NCI-H82 treated with DMSO at 0.1 percent for 48 hours (cell line): ENCODE measurements around the gene CD180.

Experiments
- DNase-seq: peaks from one replicate; lab custom pipeline; 2025; ENCODE audit not compliant: unreplicated experiment; lab: John Stamatoyannopoulos, UW

Gene CD180

DNA sequence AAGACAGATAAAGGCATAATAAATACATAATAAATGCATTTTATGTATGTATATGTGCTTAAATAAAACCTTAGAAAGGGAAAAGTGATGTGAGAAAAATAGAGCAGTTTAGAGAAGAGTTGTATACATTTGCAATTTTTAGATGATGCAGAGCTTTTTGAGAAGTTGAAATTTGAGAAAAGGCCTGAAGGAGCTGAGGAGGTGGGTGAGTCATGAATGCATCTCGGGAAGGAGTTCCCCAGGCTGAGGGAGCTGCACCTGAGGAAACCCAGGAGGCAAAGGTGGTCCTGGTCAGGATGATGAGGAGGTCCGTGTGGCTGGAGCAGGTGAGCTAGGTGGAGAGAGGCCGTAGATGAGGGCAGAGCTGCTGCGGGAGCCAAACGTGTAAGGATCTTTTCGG, 17.4 kb upstream of the CD180 start:
- DNase-seq = no peak

GRCh38 chr5:67211926-67212325, 15.3 kb upstream of the CD180 start:
- no peak for DNase-seq

GRCh38 chr5:67209141-67209771, 12.7 kb upstream of the CD180 start:
- peak; percentile 25 for DNase-seq

DNA sequence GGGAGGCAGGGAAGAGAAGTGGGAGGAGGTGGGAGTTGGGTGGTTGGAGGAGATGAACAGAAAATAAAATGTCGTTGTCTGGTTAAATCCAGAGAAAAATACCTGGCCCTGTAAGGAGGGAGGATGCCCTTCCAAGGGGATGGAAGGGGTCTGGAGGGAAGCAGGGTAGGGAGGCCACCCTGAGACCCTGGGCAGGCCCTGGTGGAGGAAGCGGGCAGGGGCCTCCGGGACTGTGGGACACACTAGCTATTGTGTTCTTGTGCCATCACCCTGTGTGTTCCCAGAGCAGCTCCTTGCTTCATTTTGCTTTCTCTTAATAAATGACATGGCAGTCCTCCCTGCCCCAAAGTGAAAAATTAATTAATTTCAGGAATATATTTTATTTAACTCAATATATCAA, 11.8 kb upstream of the CD180 start:
- DNase-seq = no peak

- DNase-seq = no peak
Measured at GRCh38 chr5:67206929-67207328, 10.3 kb upstream of the CD180 start.

- no peak for DNase-seq
Measured at GRCh38 chr5:67206461-67206860, 9.9 kb upstream of the CD180 start.

GRCh38 chr5:67205981-67206380, 9.4 kb upstream of the CD180 start:
- no peak for DNase-seq

- no peak for DNase-seq
Measured at GRCh38 chr5:67204821-67205220, 8.2 kb upstream of the CD180 start.

DNA sequence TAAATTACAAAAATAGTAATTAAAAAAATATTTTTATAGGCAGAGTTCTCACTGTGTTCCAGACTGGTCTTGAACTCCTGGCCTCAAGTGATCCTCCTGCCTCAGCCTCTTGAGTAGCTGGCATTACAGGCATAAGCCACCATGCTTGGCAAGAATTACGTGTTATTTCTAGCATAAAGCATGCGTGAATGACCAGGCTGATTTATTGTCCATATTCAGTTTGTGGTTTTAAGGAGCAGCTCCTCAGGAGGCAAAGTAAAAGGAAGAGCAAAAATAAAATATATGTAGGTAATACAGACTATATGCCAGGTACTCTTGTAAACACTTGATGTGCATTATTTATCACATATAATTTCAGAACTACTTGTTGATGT, 7.1 kb upstream of the CD180 start:
- no peak for DNase-seq

DNA sequence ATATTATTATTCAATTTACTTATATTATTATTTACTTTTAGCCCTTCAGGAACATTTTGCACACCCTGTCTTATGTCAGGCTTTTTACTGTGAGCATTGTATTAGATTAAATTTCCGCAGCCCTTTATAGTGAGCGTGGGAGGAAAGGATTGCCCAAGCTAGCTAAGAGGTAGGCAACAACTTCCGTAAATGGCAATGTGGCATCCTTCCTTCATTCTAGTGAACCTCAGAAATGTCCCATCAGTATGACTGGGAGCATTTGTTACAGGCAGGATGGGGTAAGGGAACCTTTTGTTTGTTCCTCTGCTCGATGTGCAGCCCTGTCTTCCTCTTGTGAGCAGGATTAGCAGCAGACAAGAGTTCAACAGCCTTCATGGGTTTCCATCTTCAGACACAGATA, 6.2 kb upstream of the CD180 start:
- DNase-seq = no peak

DNA sequence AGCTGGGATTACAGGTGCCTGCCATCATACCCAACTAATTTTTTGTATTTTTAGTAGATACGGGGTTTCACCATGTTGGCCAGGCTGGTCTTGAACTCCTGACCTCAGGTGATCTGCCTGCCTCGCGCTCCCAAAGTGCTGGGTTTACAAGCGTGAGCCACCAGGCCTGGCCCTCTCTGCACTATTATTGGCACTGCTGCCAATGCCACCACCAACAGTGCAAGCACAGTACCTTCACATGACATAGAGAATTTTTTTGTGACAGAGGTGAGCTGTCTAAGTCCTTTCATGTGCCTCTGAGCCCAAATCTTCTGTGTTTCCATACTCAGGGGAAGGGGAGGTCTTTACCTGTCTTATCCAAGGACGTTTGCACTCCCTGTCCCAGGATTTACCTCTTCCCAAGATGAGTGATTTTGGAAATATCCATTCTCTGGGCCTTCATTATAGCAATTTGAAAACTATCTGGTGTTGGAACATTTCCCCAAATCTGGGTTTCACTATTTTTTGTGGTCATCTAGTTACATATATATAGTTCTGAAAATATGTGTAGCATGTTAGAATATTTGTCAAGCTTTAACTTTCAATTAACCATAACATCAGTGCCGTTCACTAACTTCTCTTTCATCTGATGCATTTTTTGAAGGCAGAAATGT, 5.4 kb upstream of the CD180 start:
- no peak for DNase-seq

DNA sequence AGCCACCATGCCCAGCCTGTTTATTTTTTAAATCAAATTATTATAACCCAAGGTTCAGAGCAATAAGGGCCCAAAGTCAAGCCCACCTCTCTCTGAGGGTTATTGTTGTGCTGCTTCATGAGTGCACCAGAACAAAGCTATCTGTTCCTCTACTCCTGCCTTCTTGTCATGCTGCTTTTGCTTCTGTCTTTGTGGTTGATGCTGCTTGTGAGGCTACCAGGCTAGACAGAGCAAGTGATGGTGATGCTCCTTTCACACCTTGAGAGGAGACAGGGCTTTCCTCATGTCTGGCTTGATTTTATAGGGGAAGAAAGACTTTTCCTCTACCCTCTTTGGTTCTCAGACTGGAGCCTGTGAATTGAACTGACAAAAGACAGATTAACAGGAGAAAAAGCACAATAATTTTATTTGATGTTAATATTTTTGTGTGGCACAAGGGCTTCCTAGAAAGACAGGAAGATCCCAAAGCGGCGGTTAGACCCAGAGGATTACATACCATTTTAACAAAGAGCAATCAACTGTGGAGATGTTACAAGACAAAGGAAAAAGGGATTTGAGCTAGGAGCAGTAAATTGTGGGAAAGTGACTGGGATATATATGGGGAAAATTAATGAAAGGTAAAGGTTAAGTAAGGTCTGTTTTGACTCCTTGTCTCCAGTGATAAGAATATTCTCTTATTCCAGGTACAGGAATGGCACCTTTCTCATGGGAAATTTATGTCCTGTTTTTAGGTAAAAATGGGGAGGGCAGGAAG, 4.4 kb upstream of the CD180 start:
- DNase-seq = no peak

DNA sequence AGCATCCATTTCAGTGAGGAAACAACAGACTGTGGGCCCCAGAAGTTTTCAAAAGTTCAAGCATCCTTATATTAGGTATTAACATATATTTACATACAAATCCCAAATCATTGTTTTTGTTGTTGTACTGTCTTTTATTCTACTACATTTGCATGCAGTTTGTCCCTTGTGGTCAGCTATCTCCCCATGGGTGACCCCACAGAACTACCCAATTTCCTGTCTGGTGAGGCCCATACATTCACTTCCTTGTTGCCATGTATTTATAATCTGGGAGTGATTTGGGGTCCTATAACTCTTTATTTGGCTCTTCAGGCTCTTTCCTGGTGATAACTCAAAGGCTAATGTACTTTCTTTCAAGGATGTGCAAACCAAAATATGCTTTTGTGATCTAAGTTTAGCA, 3.3 kb upstream of the CD180 start:
- no peak for DNase-seq

DNA sequence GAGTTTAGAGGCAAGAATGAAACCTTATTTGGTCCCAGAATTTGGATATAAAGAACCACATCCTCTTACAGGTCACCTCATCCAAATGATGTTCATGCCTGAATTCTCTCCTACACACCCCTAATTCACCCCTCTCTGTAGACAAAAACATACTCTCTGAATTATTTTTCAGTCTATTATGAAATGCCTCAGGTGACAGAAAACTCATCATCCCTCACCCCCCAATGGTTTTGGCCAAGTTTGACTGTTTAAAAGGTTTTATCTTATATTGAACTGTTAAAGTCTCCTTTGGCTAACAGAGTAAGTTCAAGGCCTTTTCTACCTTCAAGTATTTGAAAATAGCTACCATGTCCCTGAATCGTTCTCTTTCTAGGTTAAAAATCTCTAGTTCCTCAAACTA, 2.3 kb upstream of the CD180 start:
- DNase-seq = no peak

DNA sequence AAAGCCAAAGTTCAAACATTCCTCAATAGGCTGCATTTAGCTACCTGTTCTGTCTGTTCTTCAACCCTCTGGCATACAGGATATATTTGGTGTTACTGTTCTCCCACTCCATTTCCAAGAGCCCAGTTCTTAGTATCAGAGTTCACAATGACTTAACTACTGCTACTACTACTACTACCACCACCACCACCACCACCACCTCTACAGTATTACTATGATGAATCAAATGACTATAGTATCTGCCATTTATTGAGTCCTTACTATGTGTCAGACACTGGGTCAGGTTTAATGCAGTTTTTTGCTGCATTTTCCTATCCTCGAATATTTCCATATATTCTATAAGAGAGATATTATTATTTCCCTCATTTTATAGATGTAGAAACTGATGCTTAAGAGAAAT, 937 bp upstream of the CD180 start:
- DNase-seq = no peak

GRCh38 chr5:67195406-67196275, 958 bp downstream of the CD180 start:
- no peak for DNase-seq

DNA sequence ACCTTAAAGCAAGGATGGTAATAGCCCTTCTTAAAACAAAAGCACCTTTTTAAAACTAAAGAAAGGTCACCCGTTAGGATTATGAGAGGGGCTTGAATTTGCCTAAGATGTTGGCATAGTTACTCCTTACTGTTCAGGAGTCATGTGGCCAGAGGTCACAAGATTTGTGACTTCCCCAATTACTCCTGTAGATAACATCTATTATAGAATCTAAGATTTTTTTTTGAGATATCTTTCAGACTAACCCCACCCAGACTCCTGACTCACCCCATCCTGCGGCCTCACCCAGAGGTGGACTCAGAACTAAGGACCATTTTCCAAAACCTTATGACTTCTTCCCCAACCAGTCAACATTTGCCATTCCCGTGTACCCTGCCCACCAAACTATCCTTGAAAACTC, 2.4 kb downstream of the CD180 start:
- DNase-seq = no peak

DNA sequence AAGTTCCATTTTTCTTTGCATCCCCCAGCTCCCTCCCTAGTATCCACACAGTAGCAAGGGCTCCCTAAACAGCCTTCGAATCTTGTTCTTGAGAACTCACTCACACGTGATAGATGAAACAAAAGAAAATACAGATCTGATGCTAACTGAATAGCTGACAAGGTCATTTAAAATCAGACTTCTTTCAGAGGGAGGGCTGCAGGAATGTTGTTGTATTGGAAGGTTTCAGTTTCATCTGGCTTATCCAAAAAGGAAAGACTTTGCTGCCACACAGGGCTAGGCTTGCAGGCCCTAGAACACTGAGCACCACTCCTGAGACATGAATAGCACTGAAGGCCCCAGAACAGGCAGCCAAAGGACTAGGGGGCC, 3.2 kb downstream of the CD180 start:
- no peak for DNase-seq

DNA sequence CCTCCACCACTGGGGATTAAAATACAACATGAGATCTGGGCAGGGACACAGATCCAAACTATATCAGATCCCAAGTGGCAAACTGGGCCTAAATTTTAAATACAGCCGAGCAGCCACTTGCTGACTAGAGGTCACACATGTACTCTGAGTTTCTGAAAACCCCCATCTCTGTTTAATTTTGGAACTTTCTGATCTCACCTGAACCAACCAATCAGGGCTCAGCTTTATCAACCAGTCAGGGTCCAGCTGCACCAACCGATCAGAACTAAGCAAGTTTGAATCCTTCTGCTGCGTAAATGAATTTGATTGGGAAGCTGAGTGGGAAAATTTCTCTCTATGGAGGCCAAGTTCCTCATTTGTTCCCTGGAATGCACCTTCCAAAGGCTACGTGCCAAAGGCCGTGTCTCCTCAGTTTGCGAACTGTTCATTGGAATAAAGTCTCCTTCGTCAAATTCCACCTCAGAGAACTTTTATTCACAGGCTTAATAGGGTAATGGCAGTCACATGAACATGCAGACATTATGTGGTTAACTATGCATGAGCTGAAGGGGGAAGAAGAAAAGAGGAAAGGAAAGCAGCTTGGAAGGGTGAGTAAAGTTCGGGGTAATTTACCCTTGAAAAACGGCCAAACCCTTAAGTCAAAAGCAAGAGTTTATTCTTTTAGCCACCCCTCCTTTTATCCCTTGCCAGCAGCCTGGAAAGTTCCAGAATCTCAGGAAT, 3.7 kb downstream of the CD180 start:
- no peak for DNase-seq

DNA sequence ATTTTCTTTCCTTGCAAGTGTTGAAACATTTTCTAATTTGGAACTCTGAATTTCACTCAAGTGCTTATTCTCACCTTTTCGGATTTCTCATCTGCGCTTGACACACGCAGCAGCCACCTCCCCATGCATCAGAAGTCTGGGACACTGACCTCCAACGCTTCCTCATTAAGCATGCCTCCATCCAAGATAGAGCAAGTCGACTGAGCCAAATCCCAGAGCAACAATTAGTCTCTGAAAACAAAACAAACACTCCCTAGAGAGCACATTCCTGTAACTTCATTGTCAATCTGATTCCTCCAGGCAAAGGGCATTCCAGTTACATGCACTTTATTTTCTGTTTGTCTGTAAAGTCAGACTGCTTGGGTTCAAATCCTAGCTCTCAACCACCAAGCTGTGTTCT, 5.7 kb downstream of the CD180 start:
- DNase-seq = no peak

DNA sequence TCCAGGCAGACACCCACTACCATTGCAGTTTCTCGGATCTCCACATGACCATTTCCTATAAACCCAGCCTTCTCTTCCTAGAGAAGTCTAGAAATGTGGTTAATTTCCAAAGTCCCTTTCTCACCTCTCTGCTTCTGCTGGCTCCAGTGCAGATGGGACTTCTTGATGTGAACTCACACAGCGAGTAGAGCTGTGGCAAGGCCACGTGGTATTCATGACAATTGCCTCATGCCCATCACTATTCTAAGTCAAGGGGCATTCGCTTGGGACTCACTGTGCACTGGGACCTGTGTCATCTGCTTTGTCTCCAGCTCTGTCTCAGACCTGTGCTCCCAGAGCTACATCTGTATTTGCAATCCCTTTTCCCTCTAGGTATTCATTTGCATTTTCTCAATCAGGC, 6.2 kb downstream of the CD180 start:
- DNase-seq = no peak
